Smooth muscle cell (in vitro differentiated cells): ENCODE data around the gene TMEM38A. TPM values are rescaled to one million over a fixed set of nuclear protein-coding genes. Genes with fewer than 3 reads are reported as not detected.
"Not testable (repeated sequence)": the region's sequence is repeated elsewhere in the genome, so short reads cannot be mapped to it uniquely, and the experiment has no call there.

Source experiments
- DNase-seq: peaks from one replicate; lab custom pipeline; 2025; ENCODE audit not compliant: unreplicated experiment; lab: John Stamatoyannopoulos, UW
- H2AFZ ChIP-seq: fragments of 200-600 bp; sonication (generic); 2 replicates; pipeline ENCODE4 v1.6.0; 2016; ENCODE audit warnings: antibody characterized with exemption, low read depth, mild to moderate bottlenecking
- H3F3A ChIP-seq: fragments of 200-600 bp; sonication (generic); 2 replicates; pipeline ENCODE4 v1.6.0; 2017; ENCODE audit warnings: antibody characterized with exemption, low read depth
- H3K27ac ChIP-seq: fragments of 200-600 bp; sonication (generic); 2 replicates; pipeline ENCODE4 v1.5.1; 2016; ENCODE audit warnings: low read depth, mild to moderate bottlenecking
- H3K27me3 ChIP-seq: fragments of 200-600 bp; sonication (generic); 2 replicates; pipeline ENCODE4 v1.6.1; 2016; ENCODE audit warnings: low read depth, mild to moderate bottlenecking
- H3K36me3 ChIP-seq: fragments of 200-600 bp; sonication (generic); 2 replicates; pipeline ENCODE4 v1.5.1; 2016; ENCODE audit warnings: low read depth
- H3K4me1 ChIP-seq: fragments of 200-600 bp; sonication (generic); 2 replicates; pipeline ENCODE4 v1.5.1; 2016; ENCODE audit warnings: low read depth
- H3K4me2 ChIP-seq: fragments of 200-600 bp; sonication (generic); 2 replicates; pipeline ENCODE4 v1.6.0; 2016; ENCODE audit warnings: mild to moderate bottlenecking
- H3K4me3 ChIP-seq: fragments of 200-600 bp; sonication (generic); 2 replicates; pipeline ENCODE4 v1.5.1; 2016; ENCODE audit warnings: mild to moderate bottlenecking
- H3K79me2 ChIP-seq: fragments of 200-600 bp; sonication (generic); 2 replicates; pipeline ENCODE4 v1.6.0; 2016; ENCODE audit warnings: low read depth, mild to moderate bottlenecking
- H3K9ac ChIP-seq: fragments of 200-600 bp; sonication (generic); 2 replicates; pipeline ENCODE4 v1.6.0; 2016; ENCODE audit warnings: low read depth
- H3K9me3 ChIP-seq: fragments of 200-600 bp; sonication (generic); replicated peaks from 2 replicates; pipeline ENCODE4 v1.5.1; 2016; ENCODE audit warnings: low read depth
- H4K20me1 ChIP-seq: fragments of 200-600 bp; sonication (generic); 2 replicates; pipeline ENCODE4 v1.6.0; 2016; ENCODE audit warnings: low read depth
- WGBS: methylation state at CpG from one replicate; pipeline ENCODE4 v1.1.7; 2016; ENCODE audit warnings: low lambda C conversion rate; 5-methylcytosine and 5-hydroxymethylcytosine counted together
- polyA plus RNA-seq: library from polyadenylated mRNA; unstranded; fragments of >200 nt; fragmentation: Nextera tagmentation; extraction: Ambion mirVana; gene quantifications from 2 replicates; pipeline ENCODE4 v1.2.1, GENCODE V29; 2016
- total RNA-seq: library from RNA; depleted of rRNA; stranded (reverse); fragments of >200 nt; gene quantifications from 2 replicates; pipeline ENCODE4 v1.2.3, GENCODE V29; 2014
- TF ChIP-seq, protein P1 (sequence below): fragments of 200-600 bp; sonication (generic); IDR thresholded peaks from 2 replicates; pipeline ENCODE4 v1.5.1; 2017; ENCODE audit warnings: borderline replicate concordance, mild to moderate bottlenecking, antibody characterized with exemption; ENCODE audit not compliant: insufficient read depth, poor library complexity, severe bottlenecking

TMEM38A gene
- total and polyA plus RNA-seq, 2 experiments from 2014 or later, result 0.53 to 0.81 TPM

DNA sequence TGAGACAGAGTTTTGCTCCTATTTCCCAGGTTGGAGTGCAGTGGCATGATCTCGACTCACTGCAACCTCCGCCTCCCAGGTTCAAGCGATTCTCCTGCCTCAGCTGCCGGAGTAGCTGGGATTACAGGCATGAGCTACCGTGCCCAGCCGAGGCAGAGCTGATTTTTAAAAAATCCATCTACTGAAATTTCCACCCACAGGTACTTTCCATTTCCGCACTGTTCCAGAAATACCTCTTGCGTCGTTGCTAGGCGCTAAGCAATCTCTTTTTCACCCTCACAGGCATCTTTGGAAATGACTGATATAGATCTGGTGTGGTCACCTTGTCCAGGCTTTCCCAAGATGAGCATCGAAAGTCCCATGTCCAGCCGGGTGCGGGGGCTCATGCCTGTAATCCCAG, 9.4 kb downstream of the TMEM38A start:
- whole genome bisulfite sequencing, result 96% methylated on average over 13 of the region's 13 CpGs

DNA sequence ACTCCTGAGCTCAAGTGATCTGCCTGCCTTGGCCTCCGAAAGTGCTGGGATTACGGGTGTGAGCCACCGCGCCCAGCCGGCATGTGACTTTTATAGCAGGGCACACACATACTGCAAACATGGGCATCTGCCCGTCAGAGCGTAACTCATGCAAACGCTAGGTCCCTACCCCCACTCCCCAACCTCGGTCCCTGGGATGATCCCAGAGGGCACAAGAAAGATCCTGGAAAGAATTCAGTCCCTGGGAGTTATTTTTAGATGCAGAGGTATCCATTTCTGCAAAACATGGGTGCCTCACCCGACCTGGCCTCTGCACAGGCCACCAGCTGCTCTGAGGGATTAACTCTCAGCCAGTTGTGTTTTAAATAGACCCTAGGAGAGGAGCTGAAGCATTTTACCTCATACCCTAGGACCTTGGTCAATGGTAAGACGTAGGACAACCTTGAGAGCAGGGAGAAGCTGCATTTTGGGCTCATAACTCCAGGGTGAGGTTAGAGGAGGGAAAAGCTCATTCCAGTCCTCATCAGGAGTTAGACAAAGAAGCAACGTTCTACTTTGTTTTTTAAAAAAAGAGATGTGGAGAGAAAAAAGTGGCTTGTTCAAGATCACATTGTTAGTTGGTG, 10.8 kb downstream of the TMEM38A start:
- Histone ChIP-seq H3K27me3 (no peaks in the 10 kb centered on the region), H2AFZ (no peak overlapping the region), H3K36me3 (no peaks in the 10 kb centered on the region), H3K9ac (no peak overlapping the region), H3K4me3 (no peak overlapping the region), H3F3A (no peaks in the 10 kb centered on the region), H3K4me2 (no peak overlapping the region), H3K4me1 (no peaks in the 10 kb centered on the region), H4K20me1 (no peaks in the 10 kb centered on the region), H3K79me2 (no peaks in the 10 kb centered on the region), H3K9me3 (no peaks in the 10 kb centered on the region), H3K27ac (no peak overlapping the region)
- TF ChIP-seq, protein P1, sequence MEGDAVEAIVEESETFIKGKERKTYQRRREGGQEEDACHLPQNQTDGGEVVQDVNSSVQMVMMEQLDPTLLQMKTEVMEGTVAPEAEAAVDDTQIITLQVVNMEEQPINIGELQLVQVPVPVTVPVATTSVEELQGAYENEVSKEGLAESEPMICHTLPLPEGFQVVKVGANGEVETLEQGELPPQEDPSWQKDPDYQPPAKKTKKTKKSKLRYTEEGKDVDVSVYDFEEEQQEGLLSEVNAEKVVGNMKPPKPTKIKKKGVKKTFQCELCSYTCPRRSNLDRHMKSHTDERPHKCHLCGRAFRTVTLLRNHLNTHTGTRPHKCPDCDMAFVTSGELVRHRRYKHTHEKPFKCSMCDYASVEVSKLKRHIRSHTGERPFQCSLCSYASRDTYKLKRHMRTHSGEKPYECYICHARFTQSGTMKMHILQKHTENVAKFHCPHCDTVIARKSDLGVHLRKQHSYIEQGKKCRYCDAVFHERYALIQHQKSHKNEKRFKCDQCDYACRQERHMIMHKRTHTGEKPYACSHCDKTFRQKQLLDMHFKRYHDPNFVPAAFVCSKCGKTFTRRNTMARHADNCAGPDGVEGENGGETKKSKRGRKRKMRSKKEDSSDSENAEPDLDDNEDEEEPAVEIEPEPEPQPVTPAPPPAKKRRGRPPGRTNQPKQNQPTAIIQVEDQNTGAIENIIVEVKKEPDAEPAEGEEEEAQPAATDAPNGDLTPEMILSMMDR, result no peak
- WGBS, result 91% methylated on average over 12 of the region's 12 CpGs
- no peak for DNase-seq

More for the DNA sequence above, 9.4 kb downstream of the TMEM38A start:
- no peak overlapping the region for H3K9ac ChIP-seq
- H2AFZ ChIP-seq, result no peak overlapping the region
- H4K20me1 ChIP-seq, result no peaks in the 10 kb centered on the region
- H3K36me3 ChIP-seq, result no peaks in the 10 kb centered on the region
- no peak overlapping the region for H3K4me2 ChIP-seq
- H3K9me3 ChIP-seq, result no peaks in the 10 kb centered on the region
- no peaks in the 10 kb centered on the region for H3K27me3 ChIP-seq
- no peak overlapping the region for H3K4me3 ChIP-seq
- no peaks in the 10 kb centered on the region for H3K79me2 ChIP-seq
- no peaks in the 10 kb centered on the region for H3K4me1 ChIP-seq
- DNase-seq, result no peak
- no peaks in the 10 kb centered on the region for H3F3A ChIP-seq
- H3K27ac ChIP-seq, result no peak overlapping the region
- TF ChIP-seq, protein P1, result no peak

DNA sequence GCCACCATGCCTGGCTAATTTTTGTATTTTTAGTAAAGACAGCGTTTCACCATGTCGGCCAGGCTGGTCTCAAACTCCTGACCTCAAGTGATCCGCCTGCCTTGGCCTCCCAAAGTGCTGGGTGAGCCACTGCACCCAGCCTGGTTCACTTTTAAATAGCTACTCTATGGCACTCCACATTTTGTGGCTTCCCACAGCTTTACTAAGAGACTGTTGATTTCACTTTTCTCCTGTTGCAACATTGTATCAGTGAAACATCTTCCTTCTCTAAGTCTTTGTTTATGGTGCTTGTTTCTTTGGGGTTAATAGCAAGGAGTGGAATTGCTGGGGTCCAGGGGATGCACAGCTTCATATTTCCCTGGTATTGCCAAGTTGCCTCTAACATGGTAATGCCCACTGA, 12.3 kb downstream of the TMEM38A start:
- H3K4me2 ChIP-seq, result no peak overlapping the region
- H3K79me2 ChIP-seq, result no peaks in the 10 kb centered on the region
- no peaks in the 10 kb centered on the region for H4K20me1 ChIP-seq
- no peak overlapping the region for H2AFZ ChIP-seq
- H3K36me3 ChIP-seq, result no peaks in the 10 kb centered on the region
- no peaks in the 10 kb centered on the region for H3K27me3 ChIP-seq
- no peak overlapping the region for H3K9ac ChIP-seq
- TF ChIP-seq, protein P1, result no peak
- WGBS, result 88% methylated on average over 3 of the region's 3 CpGs
- H3F3A ChIP-seq, result no peaks in the 10 kb centered on the region
- H3K4me3 ChIP-seq, result no peak overlapping the region
- H3K4me1 ChIP-seq, result no peaks in the 10 kb centered on the region
- no peak overlapping the region for H3K27ac ChIP-seq
- DNase-seq, result no peak
- H3K9me3 ChIP-seq, result no peaks in the 10 kb centered on the region

DNA sequence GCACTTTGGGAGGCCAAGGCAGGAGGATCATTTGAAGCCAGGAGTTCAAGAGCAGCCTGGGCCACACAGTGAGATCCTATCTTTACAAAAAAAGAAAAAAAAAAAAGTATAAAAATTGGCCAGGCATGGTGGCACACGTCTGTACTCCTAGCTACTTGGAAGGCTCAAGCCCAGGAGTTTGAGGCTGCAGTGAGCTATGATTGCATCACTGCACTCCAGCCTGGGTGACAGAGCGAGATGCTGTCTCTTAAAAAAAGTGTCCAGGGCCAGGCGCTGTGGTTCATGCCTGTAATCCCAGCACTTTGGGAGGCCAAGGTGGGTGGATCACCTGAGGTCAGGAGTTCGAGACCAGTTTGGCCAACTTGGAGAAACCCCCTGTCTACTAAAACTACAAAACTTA, 12.9 kb downstream of the TMEM38A start:
- H3K9ac ChIP-seq, H2AFZ ChIP-seq, H3K9me3 ChIP-seq, H3K79me2 ChIP-seq, DNase-seq, H3K27me3 ChIP-seq, H3K4me1 ChIP-seq, H3K4me2 ChIP-seq, H3K36me3 ChIP-seq, H3K27ac ChIP-seq, H3F3A ChIP-seq, H4K20me1 ChIP-seq, H3K4me3 ChIP-seq: not testable (repeated sequence)
- 94% methylated on average over 4 of the region's 4 CpGs for WGBS
